GM19328 (cell line): ENCODE results near the gene YES1.
"Not testable (repeated sequence)": the region's sequence is repeated elsewhere in the genome, so short reads cannot be mapped to it uniquely, and the experiment has no call there.

Source experiments
- ATAC-seq: cut with Tn5 transposase; IDR thresholded peaks from one replicate; pipeline ENCODE4 v1.9.1; 2021; ENCODE audit warnings: mild to moderate bottlenecking, moderate library complexity; ENCODE audit not compliant: unreplicated experiment

The YES1 gene

GRCh38 chr18:824179-824578 is 12.1 kb upstream of the YES1 start:
- no peak for ATAC-seq

GRCh38 chr18:820591-821165 is 8.6 kb upstream of the YES1 start:
- ATAC-seq: no peak

- no peak for ATAC-seq
Measured at GRCh38 chr18:816869-817268, 4.8 kb upstream of the YES1 start.

GRCh38 chr18:816088-816653 is 4.1 kb upstream of the YES1 start:
- ATAC-seq: no peak

GRCh38 chr18:815353-815752 is 3.3 kb upstream of the YES1 start:
- no peak for ATAC-seq

- no peak for ATAC-seq
Measured at GRCh38 chr18:814300-815084, 2.5 kb upstream of the YES1 start.

- ATAC-seq: no peak
Measured at GRCh38 chr18:813172-814071, 1.4 kb upstream of the YES1 start.

- ATAC-seq: peak; percentile 27
Measured at GRCh38 chr18:812376-813171, 532 bp upstream of the YES1 start.

GRCh38 chr18:811182-811891 is 705 bp downstream of the YES1 start:
- ATAC-seq: peak; percentile 8

GRCh38 chr18:809985-810642 is 1.9 kb downstream of the YES1 start:
- no peak for ATAC-seq

GRCh38 chr18:809228-809627 is 2.8 kb downstream of the YES1 start:
- ATAC-seq: not testable (repeated sequence)

GRCh38 chr18:808502-808901 is 3.5 kb downstream of the YES1 start:
- no peak for ATAC-seq

- ATAC-seq: no peak
Measured at GRCh38 chr18:808086-808485, 4.0 kb downstream of the YES1 start.

GRCh38 chr18:805755-806110 is 6.3 kb downstream of the YES1 start:
- ATAC-seq: peak; percentile 27

GRCh38 chr18:805008-805754 is 6.9 kb downstream of the YES1 start:
- ATAC-seq: peak; percentile 34

- no peak for ATAC-seq
Measured at GRCh38 chr18:801137-801536, 10.9 kb downstream of the YES1 start.

- no peak for ATAC-seq
Measured at GRCh38 chr18:799943-800342, 12.1 kb downstream of the YES1 start.

GRCh38 chr18:795383-795782 is 16.7 kb downstream of the YES1 start:
- ATAC-seq: not testable (repeated sequence)

- ATAC-seq: no peak
Measured at GRCh38 chr18:789397-789796, 22.6 kb downstream of the YES1 start.
